ENCODE measurements around the gene LEMD2. TPM values are rescaled to one million over a fixed set of nuclear protein-coding genes. Genes with fewer than 3 reads are reported as not detected.

The LEMD2 gene
- total RNA-seq, 6 experiments from 2014 or later: 17.8 to 28.0 (median 21.8) TPM

DNA sequence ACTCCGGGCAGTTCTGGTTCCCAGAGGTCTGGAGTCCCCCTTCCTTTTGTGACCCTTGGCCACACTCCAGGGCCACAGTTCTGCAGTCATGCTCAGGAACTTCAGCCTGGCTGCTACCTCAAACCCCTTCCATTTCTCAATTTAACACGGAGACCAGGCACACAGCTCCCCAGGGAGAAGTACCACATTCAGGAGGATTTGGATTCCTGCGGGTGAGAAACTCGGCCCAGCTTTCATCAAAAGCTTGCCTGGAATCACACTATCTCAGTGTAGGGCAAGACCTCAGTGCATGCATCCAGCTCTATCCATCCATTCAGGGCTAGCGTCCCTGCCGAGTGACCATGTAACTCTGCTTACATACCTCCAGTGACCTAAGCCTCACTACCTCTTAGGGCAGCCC lies 25.4 kb downstream of the LEMD2 start:
- Histone ChIP-seq H3K9me3 (no peaks in the 10 kb centered on the region), H3K4me3 (no peak overlapping the region), H3K27ac (no peak overlapping the region), H3K4me1 (peaks cover 0 to 31% (median 10%) of the 10 kb centered on the region in 4 donors), H3K27me3 (no peaks in the 10 kb centered on the region), H3K36me3 (no peaks in the 10 kb centered on the region)
- DNase-seq: no peak
- WGBS (ENCODE audit: insufficient coverage, low coverage, low lambda C conversion rate, missing lambda C conversion rate): 61% methylated on average over 4 of the region's 6 CpGs
- no peak for TF ChIP-seq POLR2A (IDR thresholded peaks at IDR 0.05)
- TF ChIP-seq, protein P1, sequence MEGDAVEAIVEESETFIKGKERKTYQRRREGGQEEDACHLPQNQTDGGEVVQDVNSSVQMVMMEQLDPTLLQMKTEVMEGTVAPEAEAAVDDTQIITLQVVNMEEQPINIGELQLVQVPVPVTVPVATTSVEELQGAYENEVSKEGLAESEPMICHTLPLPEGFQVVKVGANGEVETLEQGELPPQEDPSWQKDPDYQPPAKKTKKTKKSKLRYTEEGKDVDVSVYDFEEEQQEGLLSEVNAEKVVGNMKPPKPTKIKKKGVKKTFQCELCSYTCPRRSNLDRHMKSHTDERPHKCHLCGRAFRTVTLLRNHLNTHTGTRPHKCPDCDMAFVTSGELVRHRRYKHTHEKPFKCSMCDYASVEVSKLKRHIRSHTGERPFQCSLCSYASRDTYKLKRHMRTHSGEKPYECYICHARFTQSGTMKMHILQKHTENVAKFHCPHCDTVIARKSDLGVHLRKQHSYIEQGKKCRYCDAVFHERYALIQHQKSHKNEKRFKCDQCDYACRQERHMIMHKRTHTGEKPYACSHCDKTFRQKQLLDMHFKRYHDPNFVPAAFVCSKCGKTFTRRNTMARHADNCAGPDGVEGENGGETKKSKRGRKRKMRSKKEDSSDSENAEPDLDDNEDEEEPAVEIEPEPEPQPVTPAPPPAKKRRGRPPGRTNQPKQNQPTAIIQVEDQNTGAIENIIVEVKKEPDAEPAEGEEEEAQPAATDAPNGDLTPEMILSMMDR (IDR thresholded peaks at IDR 0.05): no peak
- intact Hi-C loops (cut with DNase I): loop anchor here (5.0 to 10.0 kb wide), 4 partner anchors 49 to 391 kb away; partner anchors contain the start of genes UQCC2 (in 2 of the 2) and BAK1 (in 1 of the 2)
- no peak for ATAC-seq

DNA sequence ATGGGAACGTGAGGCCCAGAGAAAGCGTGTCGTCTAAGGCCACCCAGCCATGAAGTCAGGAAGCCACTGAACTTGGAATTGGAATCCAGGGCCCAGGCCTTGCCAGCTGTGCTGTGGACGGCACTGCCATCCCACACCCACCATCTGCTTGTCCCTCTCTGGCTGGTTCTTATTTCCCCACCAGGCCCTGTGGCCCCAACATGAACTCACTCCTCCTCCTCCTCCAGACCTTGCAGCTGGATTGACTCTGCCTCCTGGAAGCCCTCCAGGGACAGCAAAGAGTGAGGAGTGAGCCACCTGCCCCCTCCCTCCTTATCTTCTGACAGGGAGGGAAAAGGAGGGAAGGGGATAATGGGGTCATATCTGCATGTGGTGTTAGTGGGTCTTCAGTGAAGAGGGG lies 26.2 kb downstream of the LEMD2 start:
- DNase-seq: no peak
- Histone ChIP-seq H3K27me3 (no peaks in the 10 kb centered on the region), H3K4me1 (peaks cover 0 to 36% (median 10%) of the 10 kb centered on the region in 4 donors), H3K36me3 (no peaks in the 10 kb centered on the region), H3K27ac (no peak overlapping the region), H3K4me3 (no peak overlapping the region), H3K9me3 (no peaks in the 10 kb centered on the region)
- TF ChIP-seq POLR2A (IDR thresholded peaks at IDR 0.05): no peak
- TF ChIP-seq, protein P1 (IDR thresholded peaks at IDR 0.05): no peak
- 39% methylated on average over 2 of the region's 4 CpGs for WGBS (ENCODE audit: insufficient coverage, low coverage, low lambda C conversion rate, missing lambda C conversion rate)
- ATAC-seq: no peak
- intact Hi-C loops (cut with DNase I): loop anchor here (5.0 to 10.0 kb wide), 4 partner anchors 48 to 392 kb away; partner anchors contain the start of genes UQCC2 (in 2 of the 2) and BAK1 (in 1 of the 2)

DNA sequence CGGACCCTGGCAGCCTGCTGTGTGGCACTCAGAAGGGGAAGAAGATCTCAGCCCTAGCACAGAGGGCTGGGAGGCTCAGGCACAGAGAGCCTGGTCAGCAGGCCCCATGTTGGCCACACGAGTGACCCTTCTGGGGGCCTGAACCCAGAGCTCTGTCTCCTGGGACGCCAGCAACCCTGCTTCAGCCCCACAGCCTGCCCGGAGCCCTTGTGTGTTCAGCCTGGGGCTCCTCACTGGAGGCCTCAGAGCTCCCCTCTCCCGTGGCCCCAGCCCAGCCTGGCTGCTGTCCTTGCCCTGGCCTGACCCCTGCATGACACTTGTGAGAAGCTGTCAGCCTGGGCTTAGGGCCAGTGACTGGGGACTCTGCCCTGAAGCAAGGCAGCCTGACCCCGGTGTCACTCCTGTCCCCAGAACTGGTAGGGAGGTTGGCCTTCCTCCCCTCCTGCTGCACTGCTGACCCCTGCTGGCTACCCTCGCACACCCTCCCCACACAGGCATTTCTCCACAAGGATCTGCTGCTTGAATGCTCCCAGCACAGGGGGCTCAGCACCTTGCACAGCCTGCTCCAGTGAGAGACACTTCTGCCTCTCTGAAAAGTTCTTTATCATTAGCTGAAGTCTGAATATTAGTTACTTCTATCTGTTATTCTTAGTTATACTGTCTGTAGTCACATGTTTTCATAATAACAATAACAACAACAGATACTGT lies 26.9 kb downstream of the LEMD2 start:
- no peaks in the 10 kb centered on the region for H3K27me3 ChIP-seq

DNA sequence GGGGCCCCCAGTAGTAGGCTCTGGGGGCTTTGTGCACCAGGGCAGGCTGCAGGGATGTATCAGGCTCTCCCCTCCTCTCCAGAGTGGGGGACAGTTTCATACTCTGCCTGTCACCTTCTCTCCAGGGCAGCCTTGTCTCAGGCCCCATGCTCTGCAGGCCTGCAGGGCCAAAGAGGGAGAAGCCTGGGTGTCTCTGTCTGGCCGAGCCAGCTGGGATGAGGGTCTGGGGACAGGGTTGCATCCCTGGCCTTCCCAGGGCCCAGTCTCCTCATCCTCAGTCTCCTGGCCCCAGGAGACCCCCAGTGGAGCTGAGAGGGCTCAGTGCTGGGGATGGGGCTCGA lies 27.4 kb downstream of the LEMD2 start:
- Histone ChIP-seq H3K36me3 (no peaks in the 10 kb centered on the region), H3K9me3 (no peaks in the 10 kb centered on the region), H3K27me3 (no peaks in the 10 kb centered on the region), H3K4me3 (no peak overlapping the region), H3K27ac (peak overlapping the region in 2 of 3 donors; percentile 47 to 83), H3K4me1 (peaks cover 0 to 36% (median 10%) of the 10 kb centered on the region in 4 donors)
- TF ChIP-seq, protein P1 (IDR thresholded peaks at IDR 0.05): no peak
- TF ChIP-seq POLR2A (IDR thresholded peaks at IDR 0.05): no peak
- intact Hi-C loops (cut with DNase I): loop anchor here (5.0 to 10.0 kb wide), 4 partner anchors 47 to 393 kb away; partner anchors contain the start of genes UQCC2 (in 2 of the 2) and BAK1 (in 1 of the 2)
- 50% methylated on average over 1 of the region's 2 CpGs for WGBS (ENCODE audit: insufficient coverage, low coverage, low lambda C conversion rate, missing lambda C conversion rate)
- DNase-seq (no peak), ATAC-seq (peak in 1 of 4 donors; percentile 1)

More for the DNA sequence above, 26.9 kb downstream of the LEMD2 start:
- H3K9me3 ChIP-seq: no peaks in the 10 kb centered on the region
- no peaks in the 10 kb centered on the region for H3K36me3 ChIP-seq
- 38% methylated on average over 1 of the region's 7 CpGs for WGBS (ENCODE audit: insufficient coverage, low coverage, low lambda C conversion rate, missing lambda C conversion rate)
- ATAC-seq (peak; percentile 93 to 97 (median 96)), DNase-seq (peak; percentile 95 to 98 (median 98))
- no peak for TF ChIP-seq POLR2A (IDR thresholded peaks at IDR 0.05)
- TF ChIP-seq, protein P1 (IDR thresholded peaks at IDR 0.05): peak; percentile 82 to 92 (median 86)
- H3K27ac ChIP-seq: peak overlapping the region in 2 of 3 donors; percentile 47 to 83
- intact Hi-C loops (cut with DNase I): loop anchor here (5.0 to 10.0 kb wide), 4 partner anchors 47 to 393 kb away; partner anchors contain the start of genes UQCC2 (in 2 of the 2) and BAK1 (in 1 of the 2)
- H3K4me3 ChIP-seq: no peak overlapping the region
- H3K4me1 ChIP-seq: peaks cover 0 to 36% (median 10%) of the 10 kb centered on the region in 4 donors
